Activated CD8-positive, alpha-beta T cell treated with anti-CD3 and anti-CD28 coated beads for 36 hours (primary cell): ENCODE measurements around the gene AMY2A. TPM values are rescaled to one million over a fixed set of nuclear protein-coding genes. Genes with fewer than 3 reads are reported as not detected.
"Not testable (repeated sequence)": the region's sequence is repeated elsewhere in the genome, so short reads cannot be mapped to it uniquely, and the experiment has no call there.

Experiments
- ATAC-seq: fragments of 200-7000 bp; cut with Tn5 transposase; one replicate; pipeline ENCODE4 v1.10.0; 2021; ENCODE audit warnings: mild to moderate bottlenecking, moderate library complexity
- CTCF ChIA-PET: fragments of 350-600 bp; sonication (Branson Sonifier 250); formaldehyde crosslinking; loops from one replicate; lab custom pipeline; 2021; ENCODE audit warnings: antibody characterized with exemption; lab: Charles Lee
- POLR2A ChIA-PET: fragments of 350-600 bp; sonication (Branson Sonifier 250); formaldehyde crosslinking; loops from one replicate; lab custom pipeline; 2021; ENCODE audit warnings: antibody characterized with exemption; lab: Charles Lee
- DNase-seq: peaks from one replicate; pipeline ENCODE4 v3.0.0-alpha.2; 2020
- H3K27ac Mint-ChIP-seq: one replicate; pipeline ENCODE4 v1.8.0; 2021; ENCODE audit warnings: mild to moderate bottlenecking, mixed read lengths
- H3K27me3 Mint-ChIP-seq: one replicate; pipeline ENCODE4 v1.8.0; 2021; ENCODE audit warnings: mixed read lengths
- H3K36me3 Mint-ChIP-seq: one replicate; pipeline ENCODE4 v1.8.0; 2021; ENCODE audit warnings: low read depth, mixed read lengths
- H3K4me1 Mint-ChIP-seq: one replicate; pipeline ENCODE4 v1.8.0; 2021; ENCODE audit warnings: low read depth, mixed read lengths
- H3K4me3 Mint-ChIP-seq: one replicate; pipeline ENCODE4 v1.8.0; 2021; ENCODE audit warnings: mild to moderate bottlenecking, moderate library complexity, mixed read lengths
- H3K9me3 Mint-ChIP-seq: one replicate; pipeline ENCODE4 v1.8.0; 2021; ENCODE audit warnings: mixed read lengths
- intact Hi-C: fragments of 100-400 bp; cut with micrococcal nuclease; formaldehyde crosslinking; loops from one replicate; pipeline ENCODE4 v1.10.0; 2022
- total RNA-seq, 2 experiments: library from RNA; stranded (reverse); gene quantifications; one replicate each; pipeline ENCODE4 v1.2.3, GENCODE V29; 2021

AMY2A gene
- total RNA-seq, 2 experiments from 2014 or later = not detected

- H3K4me3 Mint-ChIP-seq, H3K27me3 Mint-ChIP-seq, POLR2A ChIA-PET, intact Hi-C loops, CTCF ChIA-PET, H3K27ac Mint-ChIP-seq, ATAC-seq, DNase-seq, H3K36me3 Mint-ChIP-seq, H3K4me1 Mint-ChIP-seq, H3K9me3 Mint-ChIP-seq: not testable (repeated sequence)
These were observed 38.2 kb downstream of the AMY2A start, which contains the start of gene AMY1A for GRCh38 chr1:103655460-103655859. TSS of gene AMY1A (plus strand) at chr1:103655760. CDS start at chr1:103656331, 571 bp downstream.

Other genes starting within 250 kb of the AMY2A start
- gene RNPC3, start 91.7 kb upstream of the AMY2A start, total RNA-seq = 10 to 100 TPM; 22.8 to 23.2 TPM
- 1 to 10 TPM; 6.1 to 9.7 TPM for gene AMY2B, start 45.8 kb upstream of the AMY2A start, total RNA-seq
- gene AMY1A, start 38.3 kb downstream of the AMY2A start, total RNA-seq = not detected
- not detected for gene AMY1B, start 78.8 kb downstream of the AMY2A start, total RNA-seq
- not detected for gene AMY1C, start 132.5 kb downstream of the AMY2A start, total RNA-seq